Cardiac muscle cell (in vitro differentiated cells and primary cell): ENCODE data around the gene TNFRSF4. TPM values are rescaled to one million over a fixed set of nuclear protein-coding genes. Genes with fewer than 3 reads are reported as not detected.

ENCODE experiments used
- DNase-seq, 2 donors: peaks; one replicate each; pipeline versions ENCODE4 v3.0.0 to v3.0.0-alpha.2; 2010 to 2017; ENCODE audit warnings: low read depth in 1 of 2, low spot score in 1 of 2
- H3K27ac ChIP-seq: fragments of 200-600 bp; sonication (generic); 2 replicates; pipeline ENCODE4 v1.5.1; 2016
- H3K27me3 ChIP-seq: fragments of 200-600 bp; sonication (generic); 2 replicates; pipeline ENCODE4 v1.6.0; 2016; ENCODE audit warnings: control low read depth
- H3K36me3 ChIP-seq: fragments of 200-600 bp; sonication (generic); 2 replicates; pipeline ENCODE4 v1.5.1; 2016; ENCODE audit warnings: control low read depth
- H3K4me1 ChIP-seq: fragments of 200-600 bp; sonication (generic); 2 replicates; pipeline ENCODE4 v1.8.1; 2017; ENCODE audit warnings: low read depth, mild to moderate bottlenecking, mixed run types
- H3K4me3 ChIP-seq: fragments of 200-600 bp; sonication (generic); 2 replicates; pipeline ENCODE4 v1.5.1; 2016; ENCODE audit warnings: mild to moderate bottlenecking
- H3K9me3 ChIP-seq: fragments of 200-600 bp; sonication (generic); 2 replicates; pipeline ENCODE4 v1.5.1; 2017; ENCODE audit warnings: low read depth, mild to moderate bottlenecking, control low read depth
- polyA plus RNA-seq: library from polyadenylated mRNA; unstranded; fragments of >200 nt; fragmentation: Nextera tagmentation; extraction: Ambion mirVana; gene quantifications from 2 replicates; pipeline ENCODE4 v1.2.1, GENCODE V29; 2016
- total RNA-seq: library from RNA; depleted of rRNA; stranded (reverse); fragments of >200 nt; gene quantifications from 2 replicates; pipeline ENCODE4 v1.2.3, GENCODE V29; 2016
- TF ChIP-seq, protein P1 (sequence below): IDR thresholded peaks from 2 replicates; pipeline ENCODE4 v1.5.1; 2012; ENCODE audit warnings: low read depth, mild to moderate bottlenecking, low read length

TNFRSF4 gene
- total and polyA plus RNA-seq, 2 experiments from 2014 or later, result not detected

DNA sequence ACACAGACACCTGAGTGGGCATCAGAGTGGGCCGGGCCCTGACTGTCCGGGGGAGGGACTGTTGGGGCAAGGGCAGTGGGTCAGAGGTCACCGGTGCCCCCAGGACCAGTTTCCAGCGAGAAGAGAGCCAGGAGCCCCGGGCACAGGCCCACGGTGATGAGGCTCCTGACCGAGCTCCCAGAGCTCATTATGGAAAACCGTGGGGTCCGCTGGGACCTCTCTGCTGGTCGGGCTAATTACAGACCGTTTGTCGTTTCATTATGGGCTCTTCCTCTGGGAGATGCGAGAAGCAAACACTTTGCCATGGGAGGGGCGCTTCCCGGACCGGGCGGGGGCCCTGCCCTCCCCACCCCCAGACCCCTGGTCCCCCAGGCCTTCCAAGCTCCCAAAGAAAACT is 52.3 kb downstream of the TNFRSF4 start:
- Histone ChIP-seq H3K9me3 (no peaks in the 10 kb centered on the region), H3K4me1 (peaks cover 9% of the 10 kb centered on the region), H3K4me3 (no peak overlapping the region), H3K27me3 (peaks cover 13% of the 10 kb centered on the region), H3K27ac (no peak overlapping the region), H3K36me3 (no peaks in the 10 kb centered on the region)
- DNase-seq, result no peak
- TF ChIP-seq, protein P1, sequence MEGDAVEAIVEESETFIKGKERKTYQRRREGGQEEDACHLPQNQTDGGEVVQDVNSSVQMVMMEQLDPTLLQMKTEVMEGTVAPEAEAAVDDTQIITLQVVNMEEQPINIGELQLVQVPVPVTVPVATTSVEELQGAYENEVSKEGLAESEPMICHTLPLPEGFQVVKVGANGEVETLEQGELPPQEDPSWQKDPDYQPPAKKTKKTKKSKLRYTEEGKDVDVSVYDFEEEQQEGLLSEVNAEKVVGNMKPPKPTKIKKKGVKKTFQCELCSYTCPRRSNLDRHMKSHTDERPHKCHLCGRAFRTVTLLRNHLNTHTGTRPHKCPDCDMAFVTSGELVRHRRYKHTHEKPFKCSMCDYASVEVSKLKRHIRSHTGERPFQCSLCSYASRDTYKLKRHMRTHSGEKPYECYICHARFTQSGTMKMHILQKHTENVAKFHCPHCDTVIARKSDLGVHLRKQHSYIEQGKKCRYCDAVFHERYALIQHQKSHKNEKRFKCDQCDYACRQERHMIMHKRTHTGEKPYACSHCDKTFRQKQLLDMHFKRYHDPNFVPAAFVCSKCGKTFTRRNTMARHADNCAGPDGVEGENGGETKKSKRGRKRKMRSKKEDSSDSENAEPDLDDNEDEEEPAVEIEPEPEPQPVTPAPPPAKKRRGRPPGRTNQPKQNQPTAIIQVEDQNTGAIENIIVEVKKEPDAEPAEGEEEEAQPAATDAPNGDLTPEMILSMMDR, result no peak

Other genes starting within 250 kb of the TNFRSF4 start
- gene PLEKHN1, start 247.7 kb downstream of the TNFRSF4 start, total RNA-seq, result 0.36 TPM in 1 of 2 replicates, not detected in the other
- gene PLEKHN1, start 247.7 kb downstream of the TNFRSF4 start, polyA plus RNA-seq, result 0.60 TPM in 2 replicates
- gene PERM1, start 232.1 kb downstream of the TNFRSF4 start, total RNA-seq, result 0.49 and 1.0 TPM in 2 replicates
- gene PERM1, start 232.1 kb downstream of the TNFRSF4 start, polyA plus RNA-seq, result 0.71 and 0.77 TPM in 2 replicates
- gene HES4, start 214.1 kb downstream of the TNFRSF4 start, total RNA-seq, result 54.4 and 89.4 TPM in 2 replicates
- gene HES4, start 214.1 kb downstream of the TNFRSF4 start, polyA plus RNA-seq, result 45.7 and 83.6 TPM in 2 replicates
- 73.4 and 111 TPM in 2 replicates for gene ISG15, start 200.7 kb downstream of the TNFRSF4 start, total RNA-seq
- gene ISG15, start 200.7 kb downstream of the TNFRSF4 start, polyA plus RNA-seq, result 68.2 and 110 TPM in 2 replicates
- 95.5 and 154 TPM in 2 replicates for gene AGRN, start 194.0 kb downstream of the TNFRSF4 start, total RNA-seq
- gene AGRN, start 194.0 kb downstream of the TNFRSF4 start, polyA plus RNA-seq, result 23.5 and 30.6 TPM in 2 replicates
- 0.33 and 1.7 TPM in 2 replicates for gene RNF223, start 139.8 kb downstream of the TNFRSF4 start, total RNA-seq
- not detected in 2 replicates for gene RNF223, start 139.8 kb downstream of the TNFRSF4 start, polyA plus RNA-seq
- 21.8 and 36.2 TPM in 2 replicates for gene C1orf159, start 98.1 kb downstream of the TNFRSF4 start, total RNA-seq
- 17.7 and 21.7 TPM in 2 replicates for gene C1orf159, start 98.1 kb downstream of the TNFRSF4 start, polyA plus RNA-seq
- not detected in 2 replicates for gene TTLL10, start 40.3 kb downstream of the TNFRSF4 start, total RNA-seq
- gene TTLL10, start 40.3 kb downstream of the TNFRSF4 start, polyA plus RNA-seq, result 0.31 TPM in 1 of 2 replicates, not detected in the other
- gene TNFRSF18, start 7.6 kb downstream of the TNFRSF4 start, total RNA-seq, result not detected in 2 replicates
- 0.39 and 0.74 TPM in 2 replicates for gene TNFRSF18, start 7.6 kb downstream of the TNFRSF4 start, polyA plus RNA-seq
- 139 and 148 TPM in 2 replicates for gene SDF4, start 17.8 kb upstream of the TNFRSF4 start, total RNA-seq
- 172 and 180 TPM in 2 replicates for gene SDF4, start 17.8 kb upstream of the TNFRSF4 start, polyA plus RNA-seq
- gene B3GALT6, start 18.1 kb upstream of the TNFRSF4 start, total RNA-seq, result 53.1 and 58.9 TPM in 2 replicates
- gene B3GALT6, start 18.1 kb upstream of the TNFRSF4 start, polyA plus RNA-seq, result 56.8 and 69.5 TPM in 2 replicates
- 1.5 TPM in 1 of 2 replicates, not detected in the other for gene C1QTNF12, start 32.6 kb upstream of the TNFRSF4 start, total RNA-seq
- not detected in 2 replicates for gene C1QTNF12, start 32.6 kb upstream of the TNFRSF4 start, polyA plus RNA-seq
- gene UBE2J2, start 59.7 kb upstream of the TNFRSF4 start, total RNA-seq, result 64.2 and 70.5 TPM in 2 replicates
- 87.3 and 93.1 TPM in 2 replicates for gene UBE2J2, start 59.7 kb upstream of the TNFRSF4 start, polyA plus RNA-seq
- gene SCNN1D, start 66.3 kb upstream of the TNFRSF4 start, total RNA-seq, result 13.0 and 26.5 TPM in 2 replicates
- 7.5 and 11.0 TPM in 2 replicates for gene SCNN1D, start 66.3 kb upstream of the TNFRSF4 start, polyA plus RNA-seq
- gene ACAP3, start 93.8 kb upstream of the TNFRSF4 start, total RNA-seq, result 59.1 and 61.4 TPM in 2 replicates
- 45.7 and 63.6 TPM in 2 replicates for gene ACAP3, start 93.8 kb upstream of the TNFRSF4 start, polyA plus RNA-seq
- gene PUSL1, start 94.4 kb upstream of the TNFRSF4 start, total RNA-seq, result 22.1 and 25.0 TPM in 2 replicates
- gene PUSL1, start 94.4 kb upstream of the TNFRSF4 start, polyA plus RNA-seq, result 17.4 and 18.7 TPM in 2 replicates
- gene INTS11, start 110.5 kb upstream of the TNFRSF4 start, total RNA-seq, result 100.0 and 124 TPM in 2 replicates
- gene INTS11, start 110.5 kb upstream of the TNFRSF4 start, polyA plus RNA-seq, result 75.8 and 86.4 TPM in 2 replicates
- 38.5 and 49.3 TPM in 2 replicates for gene CPTP, start 110.6 kb upstream of the TNFRSF4 start, total RNA-seq
- gene CPTP, start 110.6 kb upstream of the TNFRSF4 start, polyA plus RNA-seq, result 33.7 and 38.0 TPM in 2 replicates
- 0.81 and 1.1 TPM in 2 replicates for gene TAS1R3, start 117.1 kb upstream of the TNFRSF4 start, total RNA-seq
- gene TAS1R3, start 117.1 kb upstream of the TNFRSF4 start, polyA plus RNA-seq, result 0.32 and 0.70 TPM in 2 replicates
- 78.1 and 105 TPM in 2 replicates for gene DVL1, start 135.3 kb upstream of the TNFRSF4 start, total RNA-seq
- 29.1 and 49.2 TPM in 2 replicates for gene DVL1, start 135.3 kb upstream of the TNFRSF4 start, polyA plus RNA-seq
- 50.4 and 90.1 TPM in 2 replicates for gene MXRA8, start 144.4 kb upstream of the TNFRSF4 start, total RNA-seq
- gene MXRA8, start 144.4 kb upstream of the TNFRSF4 start, polyA plus RNA-seq, result 42.2 and 58.8 TPM in 2 replicates
- 235 and 301 TPM in 2 replicates for gene AURKAIP1, start 161.1 kb upstream of the TNFRSF4 start, total RNA-seq
- 252 and 305 TPM in 2 replicates for gene AURKAIP1, start 161.1 kb upstream of the TNFRSF4 start, polyA plus RNA-seq
- gene CCNL2, start 185.2 kb upstream of the TNFRSF4 start, total RNA-seq, result 183 and 230 TPM in 2 replicates
- 283 and 301 TPM in 2 replicates for gene CCNL2, start 185.2 kb upstream of the TNFRSF4 start, polyA plus RNA-seq
- gene MRPL20, start 193.1 kb upstream of the TNFRSF4 start, total RNA-seq, result 97.6 and 168 TPM in 2 replicates
- 204 and 255 TPM in 2 replicates for gene MRPL20, start 193.1 kb upstream of the TNFRSF4 start, polyA plus RNA-seq
- gene ANKRD65, start 207.1 kb upstream of the TNFRSF4 start, total RNA-seq, result 0.49 and 0.60 TPM in 2 replicates
- 0.32 and 2.0 TPM in 2 replicates for gene ANKRD65, start 207.1 kb upstream of the TNFRSF4 start, polyA plus RNA-seq
- 31.5 and 40.4 TPM in 2 replicates for gene VWA1, start 221.5 kb upstream of the TNFRSF4 start, total RNA-seq
- gene VWA1, start 221.5 kb upstream of the TNFRSF4 start, polyA plus RNA-seq, result 31.5 and 48.1 TPM in 2 replicates
- 0.21 and 0.28 TPM in 2 replicates for gene ATAD3C, start 235.5 kb upstream of the TNFRSF4 start, total RNA-seq
- gene ATAD3C, start 235.5 kb upstream of the TNFRSF4 start, polyA plus RNA-seq, result 0.49 and 0.53 TPM in 2 replicates